ENCODE data around the gene FBXL7. TPM values are rescaled to one million over a fixed set of nuclear protein-coding genes. Genes with fewer than 3 reads are reported as not detected.

FBXL7 gene
- total RNA-seq, 2 experiments from 2014 or later: not detected

DNA sequence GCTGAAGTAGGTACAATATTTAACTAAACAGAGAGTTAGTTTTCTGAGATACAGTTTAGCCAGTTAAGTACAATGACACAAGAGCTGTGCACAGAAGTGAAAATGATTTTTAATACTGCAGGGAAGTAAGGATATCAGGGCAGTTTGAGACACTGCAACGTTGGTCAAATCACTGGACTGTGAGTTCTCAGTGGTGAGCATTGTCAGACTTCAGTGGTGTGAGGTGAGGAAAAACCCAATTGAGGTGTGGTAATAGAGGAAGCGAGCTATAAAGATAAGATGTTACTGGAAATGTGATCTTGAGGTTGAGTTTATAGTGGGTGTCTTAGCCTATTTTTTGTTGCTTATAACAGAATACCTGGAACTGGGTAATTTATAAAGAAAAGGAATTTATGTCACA lies 12.8 kb upstream of the FBXL7 start:
- H3K4me1 Mint-ChIP-seq: no peaks in the 10 kb centered on the region
- no peak for DNase-seq
- ChIA-PET CTCF (no interaction called here), POLR2A (no interaction called here)
- no peaks in the 10 kb centered on the region for H3K27me3 Mint-ChIP-seq
- no peaks in the 10 kb centered on the region for H3K36me3 Mint-ChIP-seq (ENCODE audit: low read depth)
- H3K9me3 Mint-ChIP-seq: no peaks in the 10 kb centered on the region
- H3K4me3 Mint-ChIP-seq: no peak overlapping the region
- no peak overlapping the region for H3K27ac Mint-ChIP-seq

GRCh38 chr5:15489571-15490235 lies 10.3 kb upstream of the FBXL7 start:
- ChIA-PET CTCF (no interaction called here), POLR2A (no interaction called here)
- Mint-ChIP-seq H3K27ac (no peak overlapping the region), H3K4me3 (no peak overlapping the region), H3K36me3 (ENCODE audit: low read depth) (no peaks in the 10 kb centered on the region), H3K4me1 (no peaks in the 10 kb centered on the region), H3K9me3 (no peaks in the 10 kb centered on the region), H3K27me3 (no peaks in the 10 kb centered on the region)
- no peak for DNase-seq

DNA sequence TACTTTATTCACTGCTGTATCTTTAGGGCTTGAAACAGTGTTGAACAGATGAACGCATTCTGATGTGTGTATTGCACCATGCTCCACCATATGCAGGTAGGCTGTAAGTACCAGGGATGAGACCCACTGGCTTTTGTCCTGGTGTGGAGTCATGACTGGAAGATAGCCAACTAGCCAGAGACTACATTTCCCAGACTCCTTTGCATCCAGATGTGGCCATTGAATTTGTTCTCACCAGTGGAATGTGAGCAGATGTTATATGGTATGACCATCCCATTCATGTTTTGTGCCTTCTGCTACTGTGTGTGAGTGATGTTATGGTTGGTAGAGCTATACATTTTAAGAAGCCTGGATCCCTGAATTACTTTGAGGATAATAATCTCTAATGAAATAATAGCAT lies 7.4 kb upstream of the FBXL7 start:
- Mint-ChIP-seq H3K27me3 (no peaks in the 10 kb centered on the region), H3K4me3 (no peak overlapping the region), H3K4me1 (no peaks in the 10 kb centered on the region), H3K36me3 (ENCODE audit: low read depth) (no peaks in the 10 kb centered on the region), H3K27ac (no peak overlapping the region), H3K9me3 (no peaks in the 10 kb centered on the region)
- no peak for DNase-seq
- CTCF ChIA-PET: no interaction called here
- POLR2A ChIA-PET: no interaction called here

DNA sequence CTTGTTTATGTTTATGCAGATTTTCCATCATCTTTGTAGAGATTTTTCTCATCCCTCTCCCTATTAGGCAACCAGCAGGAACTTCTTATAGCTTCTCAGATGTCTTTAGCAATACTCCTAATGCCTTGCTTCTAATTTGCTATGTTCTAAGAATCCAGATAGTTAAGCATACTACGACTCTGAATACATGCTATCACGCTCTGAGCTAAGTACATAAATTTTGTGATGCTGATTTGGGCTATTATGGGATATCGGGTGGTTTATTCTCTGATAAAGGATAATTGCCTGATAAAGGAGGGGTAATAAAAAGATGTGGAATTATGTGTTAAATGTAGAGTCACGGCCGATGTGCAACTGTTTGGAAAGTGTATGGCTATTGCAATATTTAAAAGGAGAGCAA lies 6.5 kb upstream of the FBXL7 start:
- Mint-ChIP-seq H3K4me1 (no peaks in the 10 kb centered on the region), H3K9me3 (no peaks in the 10 kb centered on the region)
- POLR2A ChIA-PET: no interaction called here

GRCh38 chr5:15495026-15495425 lies 5.0 kb upstream of the FBXL7 start:
- Mint-ChIP-seq H3K9me3 (no peaks in the 10 kb centered on the region), H3K27me3 (peaks cover 17% of the 10 kb centered on the region), H3K36me3 (ENCODE audit: low read depth) (no peaks in the 10 kb centered on the region), H3K4me3 (no peak overlapping the region), H3K27ac (no peak overlapping the region), H3K4me1 (no peaks in the 10 kb centered on the region)
- CTCF ChIA-PET: no interaction called here
- POLR2A ChIA-PET: no interaction called here
- DNase-seq: no peak

More for the DNA sequence above, 6.5 kb upstream of the FBXL7 start:
- Mint-ChIP-seq H3K27me3 (peaks cover 7% of the 10 kb centered on the region), H3K4me3 (no peak overlapping the region), H3K27ac (no peak overlapping the region), H3K36me3 (ENCODE audit: low read depth) (no peaks in the 10 kb centered on the region)
- CTCF ChIA-PET: no interaction called here
- DNase-seq: no peak

GRCh38 chr5:15496886-15497285 lies 3.1 kb upstream of the FBXL7 start:
- POLR2A ChIA-PET: no interaction called here
- Mint-ChIP-seq H3K27me3 (peaks cover 30% of the 10 kb centered on the region), H3K4me3 (no peak overlapping the region), H3K27ac (no peak overlapping the region), H3K36me3 (ENCODE audit: low read depth) (no peaks in the 10 kb centered on the region), H3K9me3 (no peaks in the 10 kb centered on the region), H3K4me1 (no peaks in the 10 kb centered on the region)
- no peak for DNase-seq
- CTCF ChIA-PET: no interaction called here

GRCh38 chr5:15500325-15501001 lies 483 bp downstream of the FBXL7 start:
- CTCF ChIA-PET: no interaction called here
- Mint-ChIP-seq H3K36me3 (ENCODE audit: low read depth) (no peaks in the 10 kb centered on the region), H3K27ac (no peak overlapping the region), H3K4me1 (no peaks in the 10 kb centered on the region), H3K4me3 (no peak overlapping the region), H3K9me3 (no peaks in the 10 kb centered on the region), H3K27me3 (peaks cover 30% of the 10 kb centered on the region)
- POLR2A ChIA-PET: no interaction called here
- DNase-seq: no peak

DNA sequence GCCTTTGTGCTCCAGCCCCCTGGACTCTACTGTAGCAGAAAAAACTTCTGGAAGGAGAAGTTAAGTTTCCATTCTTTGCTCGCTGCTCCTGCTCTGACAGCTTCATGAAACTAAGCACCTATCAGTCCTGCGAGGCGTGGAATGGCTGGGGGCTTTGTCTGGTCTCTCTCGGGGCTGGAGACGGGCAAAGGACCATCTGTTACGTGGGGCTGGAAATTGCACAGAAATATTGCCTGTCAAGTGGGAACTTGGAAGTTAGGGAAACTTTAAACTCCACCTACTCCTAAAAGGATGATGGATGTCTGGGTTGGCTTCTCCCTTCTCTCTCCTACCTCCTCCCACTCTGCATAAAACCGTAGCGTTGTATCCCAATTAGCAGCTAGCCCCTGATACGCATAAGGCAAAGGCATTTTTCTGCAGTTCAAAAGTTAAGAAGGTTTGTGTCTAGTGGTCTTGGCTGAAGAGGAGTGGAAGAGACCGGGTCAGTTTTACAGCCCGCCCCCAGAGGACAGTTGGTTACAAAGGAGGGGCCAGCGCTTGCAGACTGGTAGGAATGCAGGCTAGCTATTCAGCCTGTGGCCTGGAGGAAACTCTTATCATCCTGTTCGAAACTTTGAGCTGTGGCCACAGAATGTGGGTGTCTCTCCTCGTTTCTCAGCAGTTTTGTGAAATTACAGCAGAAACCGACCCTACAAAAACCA lies 1.3 kb downstream of the FBXL7 start:
- H3K9me3 Mint-ChIP-seq: no peaks in the 10 kb centered on the region
- ChIA-PET CTCF (no interaction called here), POLR2A (no interaction called here)
- no peaks in the 10 kb centered on the region for H3K4me1 Mint-ChIP-seq
- H3K36me3 Mint-ChIP-seq (ENCODE audit: low read depth): no peaks in the 10 kb centered on the region
- H3K4me3 Mint-ChIP-seq: no peak overlapping the region
- H3K27me3 Mint-ChIP-seq: peaks cover 30% of the 10 kb centered on the region
- DNase-seq: no peak
- no peak overlapping the region for H3K27ac Mint-ChIP-seq

GRCh38 chr5:15502208-15502607 lies 2.2 kb downstream of the FBXL7 start:
- H3K4me3 Mint-ChIP-seq: no peak overlapping the region
- no peaks in the 10 kb centered on the region for H3K9me3 Mint-ChIP-seq
- POLR2A ChIA-PET: no interaction called here
- no peak overlapping the region for H3K27ac Mint-ChIP-seq
- H3K36me3 Mint-ChIP-seq (ENCODE audit: low read depth): no peaks in the 10 kb centered on the region
- DNase-seq: no peak
- peaks cover 30% of the 10 kb centered on the region for H3K27me3 Mint-ChIP-seq
- CTCF ChIA-PET: no interaction called here
- H3K4me1 Mint-ChIP-seq: no peaks in the 10 kb centered on the region

GRCh38 chr5:15506146-15506545 lies 6.2 kb downstream of the FBXL7 start:
- CTCF ChIA-PET: no interaction called here
- no peak overlapping the region for H3K4me3 Mint-ChIP-seq
- POLR2A ChIA-PET: no interaction called here
- H3K36me3 Mint-ChIP-seq (ENCODE audit: low read depth): no peaks in the 10 kb centered on the region
- DNase-seq: no peak
- no peaks in the 10 kb centered on the region for H3K9me3 Mint-ChIP-seq
- no peaks in the 10 kb centered on the region for H3K4me1 Mint-ChIP-seq
- no peak overlapping the region for H3K27ac Mint-ChIP-seq
- peaks cover 6% of the 10 kb centered on the region for H3K27me3 Mint-ChIP-seq

DNA sequence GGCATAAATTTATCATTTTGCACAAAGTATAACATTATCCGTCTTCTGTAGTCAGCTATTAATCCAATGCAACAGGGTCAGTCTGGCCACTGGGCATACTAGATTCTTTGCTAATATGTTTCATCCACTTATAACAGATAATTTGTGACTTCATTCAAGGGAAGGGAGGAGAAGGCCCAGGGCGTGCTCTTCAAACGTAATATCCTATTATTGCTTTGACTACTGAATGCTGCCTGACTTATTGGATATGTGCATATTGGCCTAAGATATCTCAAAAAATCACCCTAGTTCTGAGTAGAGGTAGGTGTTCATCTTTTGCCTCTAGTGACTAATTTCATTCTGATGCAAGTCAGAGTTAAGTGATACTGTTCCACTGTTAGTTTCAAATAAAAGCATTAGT lies 6.9 kb downstream of the FBXL7 start:
- H3K36me3 Mint-ChIP-seq (ENCODE audit: low read depth): no peaks in the 10 kb centered on the region
- H3K27ac Mint-ChIP-seq: no peak overlapping the region
- DNase-seq: no peak
- H3K4me3 Mint-ChIP-seq: no peak overlapping the region
- H3K9me3 Mint-ChIP-seq: no peaks in the 10 kb centered on the region
- H3K27me3 Mint-ChIP-seq: no peaks in the 10 kb centered on the region
- CTCF ChIA-PET: no interaction called here
- no peaks in the 10 kb centered on the region for H3K4me1 Mint-ChIP-seq
- POLR2A ChIA-PET: no interaction called here

DNA sequence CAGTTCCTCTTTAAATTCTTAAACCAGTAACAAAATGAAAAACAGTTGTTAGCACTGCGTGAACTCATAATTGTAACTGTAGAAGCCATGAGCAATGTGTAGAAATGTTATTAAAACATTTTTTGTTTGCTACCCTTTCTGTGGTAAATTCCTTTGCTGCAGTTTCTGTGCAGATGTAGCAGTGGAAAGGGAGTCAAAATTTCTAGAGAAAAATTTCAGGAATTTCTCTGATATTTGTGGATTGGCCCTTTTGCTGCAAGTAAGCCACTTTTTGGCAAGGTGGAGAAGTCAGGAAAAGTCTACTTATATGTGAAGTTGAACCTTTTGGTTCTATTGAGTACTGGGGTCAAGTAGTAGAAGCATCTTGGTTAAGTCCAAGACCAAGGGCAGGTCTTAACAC lies 10.1 kb downstream of the FBXL7 start:
- Mint-ChIP-seq H3K36me3 (ENCODE audit: low read depth) (no peaks in the 10 kb centered on the region), H3K4me3 (no peak overlapping the region), H3K4me1 (no peaks in the 10 kb centered on the region), H3K9me3 (no peaks in the 10 kb centered on the region), H3K27me3 (no peaks in the 10 kb centered on the region), H3K27ac (no peak overlapping the region)
- no peak for DNase-seq
- POLR2A ChIA-PET: no interaction called here
- CTCF ChIA-PET: no interaction called here

- H3K4me3 Mint-ChIP-seq: no peak overlapping the region
- POLR2A ChIA-PET: no interaction called here
- H3K27me3 Mint-ChIP-seq: no peaks in the 10 kb centered on the region
- H3K4me1 Mint-ChIP-seq: no peaks in the 10 kb centered on the region
- no peak overlapping the region for H3K27ac Mint-ChIP-seq
- no peak for DNase-seq
- H3K9me3 Mint-ChIP-seq: no peaks in the 10 kb centered on the region
- H3K36me3 Mint-ChIP-seq (ENCODE audit: low read depth): no peaks in the 10 kb centered on the region
- CTCF ChIA-PET: no interaction called here
Observed at GRCh38 chr5:15510831-15511230, 10.9 kb downstream of the FBXL7 start.

DNA sequence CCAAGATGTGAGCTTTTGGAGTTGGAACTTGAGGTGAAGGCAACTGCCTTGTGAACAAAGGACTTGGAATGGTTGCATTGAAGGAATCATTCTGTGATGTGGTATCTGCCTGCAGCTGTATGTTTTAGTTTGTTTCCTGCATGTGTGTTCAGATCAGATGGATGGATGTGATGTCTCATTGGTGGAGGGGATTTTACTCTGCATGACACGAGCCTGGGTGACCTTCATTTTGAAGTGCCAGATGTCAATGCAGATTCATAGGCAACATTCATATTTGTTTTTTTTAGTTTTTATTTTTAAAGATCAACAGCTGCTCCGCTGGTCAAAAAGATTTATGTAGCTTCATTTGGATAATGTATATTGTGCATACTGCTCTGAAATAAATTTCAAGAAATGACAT lies 13.5 kb downstream of the FBXL7 start:
- Mint-ChIP-seq H3K4me1 (no peaks in the 10 kb centered on the region), H3K36me3 (ENCODE audit: low read depth) (no peaks in the 10 kb centered on the region), H3K27me3 (no peaks in the 10 kb centered on the region), H3K4me3 (no peak overlapping the region), H3K9me3 (no peaks in the 10 kb centered on the region), H3K27ac (no peak overlapping the region)
- POLR2A ChIA-PET: no interaction called here
- DNase-seq: no peak
- CTCF ChIA-PET: no interaction called here
